ENCODE measurements around the gene SCN5A.
"Not testable (repeated sequence)": the region's sequence is repeated elsewhere in the genome, so short reads cannot be mapped to it uniquely, and the experiment has no call there.

Gene SCN5A

DNA sequence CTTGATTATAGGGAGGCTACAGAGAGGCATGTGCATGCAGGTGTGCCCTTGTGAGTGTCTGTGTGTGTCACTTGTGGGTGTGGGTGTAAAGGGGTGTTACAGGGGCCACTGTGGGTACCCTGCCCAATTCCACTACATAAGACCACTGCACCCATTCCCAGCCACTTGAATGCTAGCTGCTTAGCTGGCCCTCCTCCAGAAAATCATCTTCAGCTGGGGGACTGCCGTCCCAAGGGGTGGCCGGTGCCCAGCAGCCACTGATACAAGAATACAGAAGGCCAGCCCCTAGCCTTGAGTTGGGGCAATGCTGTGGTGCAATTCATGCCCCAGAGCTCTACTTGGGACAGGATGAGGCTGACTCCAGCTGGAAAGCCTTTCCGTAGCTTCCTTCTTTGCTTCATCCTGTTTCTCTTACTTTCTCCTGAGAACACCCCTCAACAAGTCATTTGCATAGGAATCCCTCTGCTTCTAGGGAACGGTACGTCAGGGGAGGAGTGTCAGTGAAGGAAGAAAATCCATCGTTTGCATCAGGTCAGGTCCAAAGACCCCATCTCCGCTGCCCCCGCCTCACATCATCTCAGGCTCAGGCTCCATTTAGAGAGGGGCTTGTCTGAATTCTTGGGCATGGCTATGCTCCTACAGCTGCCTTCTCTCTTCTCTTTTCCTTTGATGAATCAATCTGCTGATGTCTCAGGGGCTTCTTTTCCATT is 72.0 kb downstream of the SCN5A start:
- DNase-seq = no peak

DNA sequence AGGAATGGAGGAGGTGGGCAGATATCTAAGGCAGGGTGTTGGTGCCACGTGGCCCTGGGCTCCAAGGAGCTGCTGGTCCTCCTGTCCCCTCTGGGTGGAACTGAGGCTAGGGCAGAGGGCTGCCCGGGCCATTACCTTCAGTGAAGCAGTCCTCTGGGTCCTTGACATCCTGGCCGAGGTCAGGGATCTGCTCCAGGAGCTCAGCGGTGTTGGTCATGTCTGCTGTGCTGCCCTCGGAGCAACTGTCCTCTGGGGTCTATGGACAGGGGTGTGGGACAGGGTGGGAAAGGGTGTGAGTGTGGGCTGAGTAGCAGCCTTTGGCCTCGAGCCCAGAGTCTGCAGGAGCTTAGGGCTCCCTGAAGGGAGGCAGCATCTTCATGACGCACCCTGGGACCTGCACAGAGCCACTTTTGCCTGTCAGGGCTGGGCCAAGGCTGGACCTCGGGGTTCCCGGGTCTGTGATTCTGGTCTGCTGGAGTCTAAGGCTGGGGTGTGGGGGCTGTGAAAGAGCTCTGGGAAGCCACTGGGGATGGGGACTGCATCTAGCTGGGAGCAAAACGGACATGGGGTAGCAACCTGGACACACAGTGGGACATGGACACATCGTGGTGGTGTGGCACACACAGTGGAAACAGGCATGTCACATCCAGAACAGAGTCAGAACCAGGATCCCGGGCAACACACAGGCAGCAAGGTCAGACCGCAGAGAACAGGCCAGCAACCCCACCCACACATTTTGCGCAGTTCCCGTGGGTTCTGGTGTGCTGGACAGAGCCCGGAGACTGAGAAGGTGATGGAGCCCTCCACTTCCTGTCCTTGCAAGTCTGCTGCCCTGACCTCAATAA is 72.7 kb downstream of the SCN5A start:
- no peak for DNase-seq

DNA sequence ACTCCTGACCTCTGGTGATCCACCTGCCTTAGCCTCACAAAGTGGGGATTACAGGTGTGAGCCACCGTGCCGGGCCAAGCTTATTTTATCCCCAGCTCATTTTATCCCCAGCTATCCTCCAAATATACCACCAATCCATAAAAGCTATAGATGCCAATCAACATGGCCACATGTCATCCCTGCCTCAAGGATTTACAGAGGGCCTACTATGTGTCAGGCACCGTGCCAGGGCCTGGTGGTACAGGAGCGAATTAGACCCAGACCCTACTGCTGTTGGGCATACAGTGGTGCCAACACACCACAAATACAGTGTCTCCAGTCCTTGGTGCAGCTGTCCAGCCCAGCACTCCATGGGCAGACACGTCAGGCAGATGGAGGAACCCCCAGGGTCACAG is 73.4 kb downstream of the SCN5A start:
- no peak for DNase-seq

DNA sequence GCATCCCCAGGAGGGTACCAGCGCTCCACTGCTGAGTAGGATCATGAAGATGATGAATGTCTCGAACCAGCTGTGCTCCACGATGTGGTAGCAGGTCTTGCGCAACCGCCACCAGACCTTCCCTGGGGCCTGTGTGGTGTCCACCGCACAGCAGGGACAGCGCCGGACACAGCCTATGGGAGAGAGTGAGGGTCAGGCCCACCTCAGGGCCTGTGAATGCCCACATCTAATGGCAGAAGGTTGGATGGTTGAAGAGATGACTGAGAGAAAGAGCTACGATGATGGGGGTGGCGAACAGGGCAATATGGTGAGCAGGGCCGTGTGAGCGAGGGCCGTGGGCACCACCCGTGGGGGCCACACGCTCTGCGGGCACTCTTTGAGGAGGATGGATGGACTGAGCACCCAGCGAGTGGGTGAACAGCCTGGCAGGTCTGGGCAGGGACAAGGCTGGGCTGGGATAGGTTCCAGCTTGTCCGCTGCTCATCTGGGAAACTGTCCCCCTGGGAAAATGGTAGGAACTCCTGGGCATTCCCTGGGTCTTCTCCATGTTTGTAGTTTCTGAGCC is 74.1 kb downstream of the SCN5A start:
- DNase-seq = no peak

DNA sequence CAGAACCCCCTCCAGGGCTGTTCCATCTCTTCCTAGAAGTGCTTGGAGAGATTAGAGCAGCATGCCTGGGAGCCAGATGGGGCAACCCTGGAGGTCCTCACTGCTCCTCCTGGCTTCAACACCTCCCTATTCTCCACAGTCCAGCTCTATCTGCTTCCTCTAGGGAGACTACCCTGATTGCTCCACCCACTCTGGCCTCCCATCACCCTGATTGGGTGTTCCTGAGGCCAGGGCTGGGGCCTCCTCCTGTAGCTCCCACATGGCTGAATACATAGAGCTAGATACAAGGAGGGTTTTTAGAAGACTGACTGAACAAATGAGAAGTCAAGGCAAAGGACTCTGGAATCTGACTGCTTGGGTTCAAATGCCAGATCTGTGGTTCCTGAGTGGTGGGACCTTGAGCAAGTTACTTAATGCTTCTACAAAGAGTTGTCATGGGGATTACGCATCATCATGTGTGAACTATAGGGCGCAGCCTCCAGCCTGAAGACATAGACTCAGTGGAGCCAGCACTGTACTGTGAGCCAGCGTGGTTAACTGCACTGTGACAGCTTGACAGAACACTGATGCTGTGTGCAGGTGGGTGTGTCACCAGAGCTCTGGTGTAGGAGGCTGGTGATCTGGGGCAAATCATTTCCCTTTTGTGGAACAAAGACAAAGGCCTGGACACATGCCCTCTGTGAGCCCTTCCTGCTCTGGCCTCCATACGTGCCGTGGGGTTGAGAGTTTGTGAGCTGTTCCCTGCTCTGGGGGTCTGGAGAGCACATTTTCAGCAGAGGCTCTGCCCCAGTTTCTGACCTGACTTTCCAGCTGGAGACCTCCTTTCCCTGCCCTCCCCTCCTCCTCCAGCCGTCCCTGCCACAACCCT is 74.8 kb downstream of the SCN5A start:
- DNase-seq = no peak

DNA sequence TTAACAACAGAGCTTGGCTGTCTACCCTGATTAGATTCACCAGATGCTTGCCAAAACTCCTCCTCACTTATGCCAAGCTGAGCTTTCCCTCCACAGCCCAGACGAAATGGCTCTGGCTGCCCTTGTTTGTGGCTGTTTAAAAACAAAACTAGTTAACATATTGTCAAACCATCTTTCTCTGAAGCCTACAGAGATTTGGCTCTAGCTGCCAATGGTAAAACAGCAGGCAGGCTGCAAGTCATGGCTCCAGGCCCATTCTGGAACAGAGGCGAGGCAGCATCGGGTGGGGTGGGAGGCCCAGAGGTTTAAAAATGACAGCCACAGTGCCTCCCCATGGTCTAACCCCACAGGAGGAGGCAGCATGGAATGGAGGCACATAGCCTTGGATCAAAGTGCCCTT is 75.9 kb downstream of the SCN5A start:
- no peak for DNase-seq

GRCh38 chr3:38573111-38573510 is 76.4 kb downstream of the SCN5A start:
- no peak for DNase-seq

DNA sequence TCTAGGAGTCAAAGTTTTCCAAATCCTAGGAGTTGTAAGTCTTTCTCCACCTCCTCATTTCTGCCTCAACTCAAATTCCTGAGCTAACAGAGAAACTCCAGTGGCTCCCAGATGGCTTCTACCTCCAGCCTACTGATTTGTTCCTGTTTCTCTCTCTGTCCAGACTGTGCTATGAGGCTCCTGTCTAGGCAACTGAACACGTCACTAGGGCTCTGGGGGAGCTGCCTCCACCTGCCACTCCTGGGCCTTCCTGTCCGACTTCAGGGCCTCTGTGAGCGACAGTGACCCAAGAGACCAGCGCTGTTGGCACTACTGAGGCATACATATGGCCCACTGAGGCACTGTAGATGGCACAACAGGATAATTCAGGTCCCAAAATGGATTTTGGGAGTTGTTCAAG is 82.0 kb downstream of the SCN5A start:
- DNase-seq = no peak

DNA sequence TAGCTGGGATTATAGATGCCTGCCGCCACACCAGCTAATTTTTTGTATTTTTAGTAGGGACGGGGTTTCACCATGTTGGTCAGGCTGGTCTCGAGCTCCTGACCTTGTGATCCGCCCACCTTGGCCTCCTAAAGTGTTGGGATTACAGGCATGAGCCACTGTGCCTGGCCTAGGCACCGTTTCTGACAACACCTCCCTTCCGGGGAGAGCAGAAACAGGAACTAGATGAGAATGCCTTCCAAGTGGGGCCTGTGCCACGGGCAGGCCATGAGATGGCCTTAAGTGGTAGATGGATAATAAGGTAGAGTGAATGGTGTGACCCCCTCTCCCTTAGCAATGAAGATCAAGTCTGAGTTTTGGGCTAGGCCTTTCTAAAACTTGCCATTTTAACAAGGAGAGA is 82.7 kb downstream of the SCN5A start:
- DNase-seq = not testable (repeated sequence)

- DNase-seq = no peak
Observed at GRCh38 chr3:38566215-38566528, 83.3 kb downstream of the SCN5A start.

- DNase-seq = no peak
Observed at GRCh38 chr3:38565339-38566214, 83.9 kb downstream of the SCN5A start.

DNA sequence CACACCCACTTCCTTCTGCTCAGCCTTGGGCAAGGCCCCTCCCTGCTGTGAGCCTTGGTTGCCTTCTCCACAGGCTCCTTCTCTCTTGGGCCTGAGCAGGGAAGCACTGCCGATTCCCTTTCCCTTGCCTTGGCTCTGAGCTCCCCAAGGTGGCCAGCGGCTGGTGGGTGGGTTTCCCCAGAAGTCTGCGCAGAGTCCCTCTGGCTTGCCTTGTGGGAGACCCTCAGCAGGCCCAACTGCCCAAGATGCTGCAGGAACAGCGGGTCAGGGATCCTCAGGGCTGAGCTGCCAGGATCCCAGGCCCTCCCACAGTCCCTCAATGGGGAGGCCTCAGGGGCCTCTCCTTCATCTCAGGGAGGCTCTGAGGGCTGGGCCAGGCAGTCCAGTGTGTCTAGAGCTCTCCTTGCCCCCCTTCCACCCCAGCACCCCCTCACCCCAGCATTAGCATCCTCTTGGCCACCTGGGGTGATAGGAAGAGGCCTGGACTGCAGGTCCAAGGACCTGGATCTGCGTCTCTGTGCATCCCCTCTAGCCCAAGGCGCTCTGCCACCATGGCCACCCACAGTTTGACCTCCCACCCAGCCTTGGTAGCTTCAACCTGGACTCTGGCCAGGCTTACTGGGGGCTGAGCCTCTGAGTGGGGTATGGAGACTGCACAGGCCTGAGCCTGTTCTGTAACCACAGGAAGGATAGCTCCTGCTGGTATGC is 84.7 kb downstream of the SCN5A start:
- no peak for DNase-seq

- DNase-seq = no peak
Observed at GRCh38 chr3:38563886-38564270, 85.6 kb downstream of the SCN5A start.

GRCh38 chr3:38563070-38563885 is 86.2 kb downstream of the SCN5A start:
- no peak for DNase-seq

- DNase-seq = no peak
Observed at GRCh38 chr3:38562467-38562925, 87.0 kb downstream of the SCN5A start.

- no peak for DNase-seq
Observed at GRCh38 chr3:38561746-38562466, 87.6 kb downstream of the SCN5A start.

DNA sequence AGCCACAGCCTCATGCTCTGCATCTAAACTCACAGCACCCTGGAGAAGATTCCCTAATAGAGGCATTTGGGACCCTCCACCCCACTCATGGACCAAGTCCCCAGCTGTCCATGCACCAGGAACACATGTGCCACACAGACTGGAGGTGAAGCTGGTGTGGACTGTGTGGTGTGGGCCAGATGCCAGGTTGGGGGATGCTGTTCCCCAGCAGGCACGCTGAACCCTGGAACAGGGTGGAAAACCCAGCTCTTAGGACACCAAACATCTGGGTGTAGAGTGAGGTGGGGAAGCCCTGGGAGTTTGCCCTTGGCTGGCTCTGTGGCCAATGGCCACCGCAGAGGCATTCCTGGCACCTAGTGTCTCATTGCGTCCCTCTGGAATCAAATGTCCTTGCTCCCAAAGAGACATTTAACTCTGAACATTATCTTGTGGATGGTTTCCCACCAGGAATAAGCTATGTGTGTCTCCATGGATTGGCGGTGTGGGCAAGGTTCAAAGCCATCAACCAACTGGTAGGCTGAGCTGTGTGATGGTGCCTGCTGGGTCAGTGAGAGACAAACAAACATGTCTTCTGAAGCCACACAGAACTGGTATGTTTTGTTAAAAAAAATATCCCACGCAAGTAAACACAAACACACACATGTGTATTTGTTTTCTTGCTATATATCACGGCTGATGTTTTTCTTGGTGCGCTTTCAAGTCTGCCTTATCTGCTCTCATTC is 88.3 kb downstream of the SCN5A start:
- no peak for DNase-seq

DNA sequence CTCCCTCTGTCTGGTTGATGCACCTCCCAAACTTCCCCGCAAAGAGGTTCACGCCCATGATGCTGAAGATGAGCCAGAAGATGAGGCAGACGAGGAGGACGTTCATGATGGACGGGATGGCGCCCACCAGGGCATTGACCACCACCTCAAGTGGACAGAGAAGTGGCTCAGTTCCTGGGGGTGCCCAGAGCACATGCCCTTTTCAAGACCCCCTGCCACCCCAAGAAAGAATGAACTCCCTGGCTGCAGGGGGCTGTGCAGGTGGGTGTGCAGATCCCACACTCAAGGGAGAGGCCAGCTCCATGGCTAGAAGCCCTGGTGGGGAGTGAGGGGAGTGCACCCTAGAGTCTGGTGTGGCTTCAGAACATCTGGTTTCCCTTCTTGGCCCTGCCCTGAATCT is 89.2 kb downstream of the SCN5A start:
- DNase-seq = no peak

DNA sequence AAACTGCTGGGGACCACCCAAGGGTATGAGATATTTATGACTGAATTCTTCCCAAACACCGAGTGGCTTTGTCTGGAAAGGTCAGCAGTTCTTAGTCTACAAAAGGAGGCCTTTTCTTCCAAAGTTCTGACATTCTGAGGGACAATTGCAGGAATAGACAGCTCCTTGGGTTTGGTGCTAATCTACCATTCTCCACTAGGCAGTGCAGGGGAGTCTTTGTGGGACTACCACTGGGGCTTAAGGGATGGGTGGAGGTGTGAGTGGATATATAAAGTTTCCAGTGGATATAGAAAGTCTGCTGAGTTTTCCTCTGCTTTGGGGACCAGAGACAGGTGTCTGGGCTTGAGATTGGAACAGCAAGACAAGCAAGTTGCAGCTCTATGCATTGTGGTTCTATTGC is 90.6 kb downstream of the SCN5A start:
- no peak for DNase-seq
